Transverse colon (tissue), 4 donors: ENCODE data around the gene OR8G1.

Experiments used
- EP300 ChIP-seq: sonication (generic); formaldehyde crosslinking; IDR thresholded peaks from one replicate; pipeline ENCODE4 v1.6.1; 2017; ENCODE audit warnings: antibody characterized with exemption, low read depth
- POLR2A ChIP-seq: fragments of 450-650 bp; IDR thresholded peaks from one replicate; pipeline ENCODE4 v1.6.1; 2016; ENCODE audit warnings: antibody characterized with exemption, mild to moderate bottlenecking, moderate library complexity
- POLR2AphosphoS5 ChIP-seq, 3 donors: sonication (generic); formaldehyde crosslinking; IDR thresholded peaks; one replicate each; pipeline ENCODE4 v1.6.1; 2016; ENCODE audit warnings: antibody characterized with exemption in 3 of 3
- TF ChIP-seq, protein P1 (sequence below), 5 experiments: fragments of 200-600 bp in 3 of 5; fragments of 450-650 bp in 2 of 5; sonication (generic) in 3 of 5; IDR thresholded peaks; 1 replicate in 2 of 5; 2 replicates in 3 of 5; pipeline ENCODE4 v1.5.1; 2016 to 2017; ENCODE audit warnings: antibody characterized with exemption in 5 of 5, inconsistent platforms in 3 of 5, mild to moderate bottlenecking in 2 of 5, moderate library complexity in 1 of 5

DNA sequence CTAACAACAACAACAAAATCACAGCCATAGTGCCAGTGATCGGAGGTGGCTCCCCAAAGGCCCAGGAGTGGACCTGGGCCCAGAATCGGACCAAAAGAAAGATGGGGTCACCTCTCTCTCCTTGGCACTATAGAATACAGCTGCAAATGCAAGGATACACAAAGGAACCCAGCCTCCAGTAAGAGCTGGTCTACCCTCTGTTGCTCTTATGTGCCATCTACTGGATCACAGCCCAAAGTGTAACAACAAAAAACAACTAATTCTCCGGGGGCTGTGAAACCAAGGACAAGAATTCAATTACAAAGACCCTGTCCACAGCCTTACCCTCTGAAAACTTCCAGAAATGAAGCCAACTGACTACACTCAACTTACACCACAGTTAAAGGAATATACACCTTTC is 36.9 kb downstream of the OR8G1 start:
- no peak for TF ChIP-seq EP300
- no peak for TF ChIP-seq POLR2A
- TF ChIP-seq, protein P1, sequence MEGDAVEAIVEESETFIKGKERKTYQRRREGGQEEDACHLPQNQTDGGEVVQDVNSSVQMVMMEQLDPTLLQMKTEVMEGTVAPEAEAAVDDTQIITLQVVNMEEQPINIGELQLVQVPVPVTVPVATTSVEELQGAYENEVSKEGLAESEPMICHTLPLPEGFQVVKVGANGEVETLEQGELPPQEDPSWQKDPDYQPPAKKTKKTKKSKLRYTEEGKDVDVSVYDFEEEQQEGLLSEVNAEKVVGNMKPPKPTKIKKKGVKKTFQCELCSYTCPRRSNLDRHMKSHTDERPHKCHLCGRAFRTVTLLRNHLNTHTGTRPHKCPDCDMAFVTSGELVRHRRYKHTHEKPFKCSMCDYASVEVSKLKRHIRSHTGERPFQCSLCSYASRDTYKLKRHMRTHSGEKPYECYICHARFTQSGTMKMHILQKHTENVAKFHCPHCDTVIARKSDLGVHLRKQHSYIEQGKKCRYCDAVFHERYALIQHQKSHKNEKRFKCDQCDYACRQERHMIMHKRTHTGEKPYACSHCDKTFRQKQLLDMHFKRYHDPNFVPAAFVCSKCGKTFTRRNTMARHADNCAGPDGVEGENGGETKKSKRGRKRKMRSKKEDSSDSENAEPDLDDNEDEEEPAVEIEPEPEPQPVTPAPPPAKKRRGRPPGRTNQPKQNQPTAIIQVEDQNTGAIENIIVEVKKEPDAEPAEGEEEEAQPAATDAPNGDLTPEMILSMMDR (IDR thresholded peaks at IDR 0.05), result peak in 4 of 5 experiments; percentile 5 to 30 (median 22)
- TF ChIP-seq POLR2AphosphoS5 (IDR thresholded peaks at IDR 0.05), result no peak
